Osteoblast (primary cell): ENCODE data around the gene BID. TPM values are rescaled to one million over a fixed set of nuclear protein-coding genes. Genes with fewer than 3 reads are reported as not detected.

Source experiments
- DNase-seq: peaks from one replicate; pipeline ENCODE4 v3.0.0; 2011; ENCODE audit warnings: low spot score, mixed read lengths; ENCODE audit not compliant: insufficient read length; ENCODE audit errors: missing footprints
- H2AFZ ChIP-seq: 2 replicates; pipeline ENCODE4 v1.6.0; 2011; ENCODE audit warnings: mild to moderate bottlenecking, low read length
- H3K27ac ChIP-seq: 2 replicates; pipeline ENCODE4 v1.5.1; 2011; ENCODE audit warnings: mild to moderate bottlenecking, low read depth, low read length, moderate library complexity
- H3K27me3 ChIP-seq: 2 replicates; pipeline ENCODE4 v1.6.0; 2012; ENCODE audit warnings: mild to moderate bottlenecking, control low read depth, inconsistent platforms, low read length, moderate library complexity; ENCODE audit not compliant: insufficient read depth
- H3K36me3 ChIP-seq: 2 replicates; pipeline ENCODE4 v1.5.1; 2011; ENCODE audit warnings: mild to moderate bottlenecking, low read length, control low read depth, moderate library complexity; ENCODE audit not compliant: insufficient read depth
- H3K4me1 ChIP-seq: 2 replicates; pipeline ENCODE4 v1.5.1; 2011; ENCODE audit warnings: mild to moderate bottlenecking, low read length, control low read depth, moderate library complexity; ENCODE audit not compliant: insufficient read depth
- H3K4me2 ChIP-seq: 2 replicates; pipeline ENCODE4 v1.6.0; 2011; ENCODE audit warnings: mild to moderate bottlenecking, low read length; ENCODE audit not compliant: insufficient read depth
- H3K4me3 ChIP-seq: fragments of 200-600 bp; sonication (generic); 3 replicates; pipeline ENCODE4 v1.5.1; 2012; ENCODE audit warnings: mild to moderate bottlenecking, low read length, inconsistent platforms; ENCODE audit not compliant: insufficient read depth
- H3K79me2 ChIP-seq: 2 replicates; pipeline ENCODE4 v1.6.0; 2012; ENCODE audit warnings: mild to moderate bottlenecking, low read length, control low read depth, inconsistent platforms; ENCODE audit not compliant: insufficient read depth
- H3K9me3 ChIP-seq: 2 replicates; pipeline ENCODE4 v1.5.1; 2011; ENCODE audit warnings: low read depth, low read length, control low read depth
- H4K20me1 ChIP-seq: 2 replicates; pipeline ENCODE4 v1.6.0; 2012; ENCODE audit warnings: mild to moderate bottlenecking, low read length, control low read depth; ENCODE audit not compliant: insufficient read depth
- CTCF ChIP-seq: IDR thresholded peaks from 2 replicates; pipeline ENCODE4 v1.5.1; 2011; ENCODE audit warnings: mild to moderate bottlenecking, low read depth, low read length, moderate library complexity; ENCODE audit errors: extremely low read depth
- total RNA-seq: library from RNA; depleted of rRNA; stranded (reverse); fragments of >200 nt; gene quantifications from 2 replicates; pipeline ENCODE4 v1.2.3, GENCODE V29; 2012

Gene BID
- total RNA-seq, 1 donor = 16.3 TPM

- Histone ChIP-seq H3K9me3 (no peaks in the 10 kb centered on the region), H3K27ac (no peak overlapping the region), H3K36me3 (peaks cover 18% of the 10 kb centered on the region), H3K27me3 (no peaks in the 10 kb centered on the region), H3K4me2 (no peak overlapping the region), H3K4me1 (peaks cover 4% of the 10 kb centered on the region), H3K4me3 (no peak overlapping the region), H2AFZ (no peak overlapping the region), H3K79me2 (no peaks in the 10 kb centered on the region), H4K20me1 (peaks cover 10% of the 10 kb centered on the region)
- TF ChIP-seq CTCF = no peak
- no peak for DNase-seq
Measured at GRCh38 chr22:17739196-17739975, 34.9 kb downstream of the BID start.

GRCh38 chr22:17738386-17739128 lies 35.7 kb downstream of the BID start:
- Histone ChIP-seq H3K79me2 (no peaks in the 10 kb centered on the region), H3K27ac (no peak overlapping the region), H3K4me3 (no peak overlapping the region), H3K9me3 (no peaks in the 10 kb centered on the region), H3K4me1 (peaks cover 12% of the 10 kb centered on the region), H4K20me1 (peaks cover 10% of the 10 kb centered on the region), H3K4me2 (no peak overlapping the region), H3K27me3 (no peaks in the 10 kb centered on the region), H2AFZ (no peak overlapping the region), H3K36me3 (peaks cover 19% of the 10 kb centered on the region)
- DNase-seq = no peak
- no peak for TF ChIP-seq CTCF

- peaks cover 53% of the 10 kb centered on the region for H3K36me3 ChIP-seq
- H3K27ac ChIP-seq = peak overlapping the region; percentile 84
- peaks cover 5% of the 10 kb centered on the region for H3K79me2 ChIP-seq
- no peak for TF ChIP-seq CTCF
- H3K9me3 ChIP-seq = no peaks in the 10 kb centered on the region
- H3K4me3 ChIP-seq = no peak overlapping the region
- no peaks in the 10 kb centered on the region for H3K27me3 ChIP-seq
- no peaks in the 10 kb centered on the region for H4K20me1 ChIP-seq
- DNase-seq = peak; percentile 95
- peak overlapping the region; percentile 45 for H3K4me2 ChIP-seq
- H2AFZ ChIP-seq = no peak overlapping the region
- peaks cover 23% of the 10 kb centered on the region for H3K4me1 ChIP-seq
Measured at GRCh38 chr22:17734187-17734586, 40.1 kb downstream of the BID start.

GRCh38 chr22:17733466-17733865 lies 40.8 kb downstream of the BID start:
- peak overlapping the region; percentile 45 for H3K4me2 ChIP-seq
- no peaks in the 10 kb centered on the region for H4K20me1 ChIP-seq
- H3K36me3 ChIP-seq = peaks cover 52% of the 10 kb centered on the region
- no peaks in the 10 kb centered on the region for H3K9me3 ChIP-seq
- no peaks in the 10 kb centered on the region for H3K27me3 ChIP-seq
- peak; percentile 81 for DNase-seq
- peaks cover 5% of the 10 kb centered on the region for H3K79me2 ChIP-seq
- no peak overlapping the region for H3K4me3 ChIP-seq
- H2AFZ ChIP-seq = no peak overlapping the region
- peaks cover 23% of the 10 kb centered on the region for H3K4me1 ChIP-seq
- no peak for TF ChIP-seq CTCF
- H3K27ac ChIP-seq = peak overlapping the region; percentile 84
